Gastrocnemius medialis (tissue), 4 donors: ENCODE results near the gene ST8SIA6. TPM values are rescaled to one million over a fixed set of nuclear protein-coding genes. Genes with fewer than 3 reads are reported as not detected.
"Not testable (repeated sequence)": the region's sequence is repeated elsewhere in the genome, so short reads cannot be mapped to it uniquely, and the experiment has no call there.

ENCODE experiments used
- ATAC-seq, 2 donors: fragments of 150-250 bp; one replicate each; pipeline ENCODE4 v1.9.1; 2016
- DNase-seq, 2 donors: peaks; one replicate each; pipeline ENCODE4 v3.0.0-alpha.2; 2019
- H3K27ac ChIP-seq, 4 donors: fragments of 200-600 bp; sonication (generic); 1 replicate in 1 of 4; 2 replicates in 3 of 4; pipeline ENCODE4 v1.5.1; 2016 to 2018; ENCODE audit warnings: mild to moderate bottlenecking in 2 of 4, moderate library complexity in 1 of 4
- H3K27me3 ChIP-seq, 3 donors: fragments of 200-600 bp; sonication (generic) in 2 of 3; 1 replicate in 1 of 3; 2 replicates in 2 of 3; pipeline versions ENCODE4 v1.5.1 to v1.6.0; 2016 to 2019; ENCODE audit warnings: mild to moderate bottlenecking in 1 of 3, moderate library complexity in 1 of 3
- H3K36me3 ChIP-seq, 2 donors: fragments of 200-600 bp; sonication (generic) in 1 of 2; one replicate each; pipeline ENCODE4 v1.5.1; 2017 to 2018
- H3K4me1 ChIP-seq, 2 donors: fragments of 200-600 bp; sonication (generic) in 1 of 2; one replicate each; pipeline ENCODE4 v1.5.1; 2016 to 2017; ENCODE audit warnings: mild to moderate bottlenecking in 2 of 2
- H3K4me3 ChIP-seq, 4 donors: fragments of 200-600 bp; sonication (generic) in 3 of 4; 1 replicate in 1 of 4; 2 replicates in 3 of 4; pipeline ENCODE4 v1.5.1; 2016 to 2019; ENCODE audit warnings: mild to moderate bottlenecking in 2 of 4
- H3K9me3 ChIP-seq, 3 donors: fragments of 200-600 bp; sonication (generic) in 2 of 3; 1 replicate in 1 of 3; 2 replicates in 2 of 3; pipeline ENCODE4 v1.5.1; 2016 to 2019
- CTCF ChIP-seq, 5 experiments: fragments of 450-650 bp in 3 of 5; fragments of 200-600 bp in 2 of 5; sonication (generic) in 2 of 5; IDR thresholded peaks in 4 of 5; conservative IDR thresholded peaks in 1 of 5; 1 replicate in 4 of 5; 2 replicates in 1 of 5; pipeline ENCODE4 v1.5.1; 2016 to 2019; ENCODE audit warnings: antibody characterized with exemption in 5 of 5, mild to moderate bottlenecking in 3 of 5, moderate library complexity in 3 of 5
- POLR2A ChIP-seq, 2 donors: fragments of 450-650 bp; IDR thresholded peaks; one replicate each; pipeline ENCODE4 v1.6.1; 2017; ENCODE audit warnings: antibody characterized with exemption in 2 of 2, mild to moderate bottlenecking in 2 of 2, moderate library complexity in 2 of 2
- in situ Hi-C, 4 donors: fragments of 200-750 bp; cut with MboI; loops; one replicate each; pipeline versions ENCODE4 v1.15.0 to v1.8.0; 2017; ENCODE audit warnings: low sequenced_read_pairs in 4 of 4
- intact Hi-C: fragments of 100-400 bp; cut with DNase I; formaldehyde crosslinking; loops from one replicate; pipeline ENCODE4 v1.15.1; 2023; ENCODE audit warnings: low total_unique reads
- total RNA-seq, 4 donors: library from RNA; depleted of rRNA; stranded (reverse); fragments of >200 nt; gene quantifications; one replicate each; pipeline versions ENCODE4 v1.1.0 to v1.2.3, GENCODE V29; 2016

ST8SIA6 gene
- total RNA-seq, 4 donors from 2014 or later, result 0.27 to 0.66 (median 0.44) TPM

- ATAC-seq, result no peak
- Histone ChIP-seq H3K4me1 (no peaks in the 10 kb centered on the region), H3K27ac (no peak overlapping the region), H3K36me3 (no peaks in the 10 kb centered on the region), H3K27me3 (peaks cover 3 to 8% (median 3%) of the 10 kb centered on the region in 3 donors), H3K9me3 (no peaks in the 10 kb centered on the region), H3K4me3 (no peak overlapping the region)
- intact Hi-C loops (no loop called here), in situ Hi-C loops (loop anchor here (10.0 to 25.0 kb wide), 2 partner anchors 594 to 601 kb away; no protein-coding TSS in a partner anchor)
- no peak for DNase-seq
- TF ChIP-seq CTCF (IDR thresholded peaks at IDR 0.05 in 4 of 5, conservative IDR thresholded peaks at IDR 0.05 in 1 of 5), result no peak
- TF ChIP-seq POLR2A (IDR thresholded peaks at IDR 0.05), result no peak
Observed at GRCh38 chr10:17438583-17438982, 15.8 kb downstream of the ST8SIA6 start.

GRCh38 chr10:17436578-17436977, 17.8 kb downstream of the ST8SIA6 start:
- ATAC-seq, intact Hi-C loops, H3K27ac ChIP-seq, H3K36me3 ChIP-seq, DNase-seq, H3K4me3 ChIP-seq, H3K4me1 ChIP-seq, H3K9me3 ChIP-seq: not testable (repeated sequence)
- peaks cover 3 to 11% (median 3%) of the 10 kb centered on the region in 3 donors for H3K27me3 ChIP-seq
- in situ Hi-C loops, result loop anchor here (10.0 to 25.0 kb wide), 2 partner anchors 592 to 599 kb away; no protein-coding TSS in a partner anchor

DNA sequence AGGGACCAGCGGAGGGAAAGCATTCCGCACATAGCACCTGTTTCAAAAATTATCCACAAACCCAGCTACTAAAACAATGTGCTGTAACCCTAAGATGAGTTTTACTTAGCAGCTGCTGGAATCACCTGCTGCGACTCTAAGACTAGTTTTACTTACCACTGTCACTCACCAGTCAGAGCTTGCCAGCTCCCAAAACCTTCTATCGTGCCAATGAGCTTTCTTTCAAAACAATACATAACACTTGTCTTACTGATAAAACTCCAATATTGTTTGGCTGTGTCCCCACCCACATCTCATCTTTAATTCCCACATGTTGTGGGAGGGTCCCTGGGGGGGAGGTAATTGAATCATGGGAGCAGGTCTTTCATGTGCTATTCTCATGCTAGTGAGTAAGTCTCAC, 18.4 kb downstream of the ST8SIA6 start:
- no peaks in the 10 kb centered on the region for H3K4me1 ChIP-seq
- H3K4me3 ChIP-seq, result no peak overlapping the region
- H3K36me3 ChIP-seq, result no peaks in the 10 kb centered on the region
- H3K9me3 ChIP-seq, result no peaks in the 10 kb centered on the region
- DNase-seq, result no peak
- H3K27ac ChIP-seq, result no peak overlapping the region
- in situ Hi-C loops, result loop anchor here (10.0 to 25.0 kb wide), 2 partner anchors 591 to 599 kb away; no protein-coding TSS in a partner anchor
- H3K27me3 ChIP-seq, result peaks cover 3 to 11% (median 3%) of the 10 kb centered on the region in 3 donors
- TF ChIP-seq POLR2A (IDR thresholded peaks at IDR 0.05), result no peak
- TF ChIP-seq CTCF (IDR thresholded peaks at IDR 0.05 in 4 of 5, conservative IDR thresholded peaks at IDR 0.05 in 1 of 5), result no peak
- intact Hi-C loops, result no loop called here
- no peak for ATAC-seq

DNA sequence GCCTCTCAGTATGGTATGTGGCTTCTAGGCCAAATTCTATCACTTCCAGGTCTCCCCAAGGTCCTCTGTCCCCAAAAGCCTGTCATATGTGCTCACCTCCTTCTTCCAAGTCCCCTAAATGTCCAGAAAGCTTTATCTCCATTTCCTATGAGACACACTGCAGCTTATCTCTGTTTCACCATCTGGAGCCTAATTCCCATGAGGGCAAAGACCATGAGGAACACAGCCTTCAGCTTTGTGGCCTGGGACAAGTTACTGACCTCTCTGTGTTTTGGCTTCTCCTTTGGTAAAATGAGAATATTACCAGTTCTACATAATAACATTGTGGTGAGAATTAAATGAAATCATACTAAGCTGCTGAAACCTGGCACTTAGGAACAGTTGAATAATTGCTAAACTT, 19.2 kb downstream of the ST8SIA6 start:
- Histone ChIP-seq H3K36me3 (no peaks in the 10 kb centered on the region), H3K4me1 (no peaks in the 10 kb centered on the region), H3K27ac (no peak overlapping the region), H3K4me3 (no peak overlapping the region), H3K27me3 (peaks cover 0 to 11% (median 3%) of the 10 kb centered on the region in 3 donors), H3K9me3 (no peaks in the 10 kb centered on the region)
- DNase-seq (no peak), ATAC-seq (no peak)
- TF ChIP-seq CTCF (IDR thresholded peaks at IDR 0.05 in 4 of 5, conservative IDR thresholded peaks at IDR 0.05 in 1 of 5), result no peak
- no peak for TF ChIP-seq POLR2A (IDR thresholded peaks at IDR 0.05)
- in situ Hi-C loops (loop anchor here (10.0 to 25.0 kb wide), 2 partner anchors 590 to 598 kb away; no protein-coding TSS in a partner anchor), intact Hi-C loops (no loop called here)

GRCh38 chr10:17432723-17433122, 21.7 kb downstream of the ST8SIA6 start:
- Histone ChIP-seq H3K36me3 (no peaks in the 10 kb centered on the region), H3K27ac (no peak overlapping the region), H3K9me3 (no peaks in the 10 kb centered on the region), H3K4me3 (no peak overlapping the region), H3K4me1 (no peaks in the 10 kb centered on the region), H3K27me3 (peaks cover 0 to 11% (median 3%) of the 10 kb centered on the region in 3 donors)
- in situ Hi-C loops, result loop anchor here (10.0 to 25.0 kb wide), 2 partner anchors 588 to 595 kb away; no protein-coding TSS in a partner anchor
- intact Hi-C loops, result loop anchor here (5.0 kb wide), 1 partner anchor 605 kb away; no protein-coding TSS in a partner anchor
- DNase-seq (no peak), ATAC-seq (no peak)
- no peak for TF ChIP-seq CTCF (IDR thresholded peaks at IDR 0.05 in 4 of 5, conservative IDR thresholded peaks at IDR 0.05 in 1 of 5)
- TF ChIP-seq POLR2A (IDR thresholded peaks at IDR 0.05), result no peak
